A673 (cell line): ENCODE results near the gene CUBN. TPM values are rescaled to one million over a fixed set of nuclear protein-coding genes. Genes with fewer than 3 reads are reported as not detected.

Source experiments
- BruUV-seq: library from RNA; stranded (reverse); fragments of 400-500 nt; replicated peaks from 2 replicates; lab custom pipeline; 2021; lab: Mats Ljungman, UMichigan
- CTCF ChIA-PET: fragments of 300-600 bp; sonication (Branson Sonifier 250); formaldehyde crosslinking; loops from one replicate; lab custom pipeline; 2022; ENCODE audit warnings: antibody characterized with exemption; lab: Charles Lee
- POLR2A ChIA-PET: fragments of 300-600 bp; sonication (Branson Sonifier 250); formaldehyde crosslinking; loops from one replicate; lab custom pipeline; 2022; ENCODE audit warnings: antibody characterized with exemption; ENCODE audit not compliant: low non-redundant PET; lab: Charles Lee
- DNase-seq: peaks from one replicate; pipeline ENCODE4 v3.0.0-alpha.2; 2015; ENCODE audit warnings: low spot score
- H3K27ac ChIP-seq: fragments of 200-600 bp; sonication (generic); 2 replicates; pipeline ENCODE4 v1.5.1; 2016; ENCODE audit warnings: mixed run types, low read depth, mild to moderate bottlenecking, mixed read lengths, antibody characterized with exemption, low read length; ENCODE audit not compliant: poor library complexity, severe bottlenecking
- H3K27me3 ChIP-seq: fragments of 200-600 bp; sonication (generic); replicated peaks from 2 replicates; pipeline ENCODE4 v1.6.1; 2017; ENCODE audit warnings: mixed run types, low read depth, mild to moderate bottlenecking, mixed read lengths, antibody characterized with exemption, low read length; ENCODE audit not compliant: insufficient read depth, poor library complexity
- H3K36me3 ChIP-seq: fragments of 200-600 bp; sonication (generic); 2 replicates; pipeline ENCODE4 v1.6.1; 2016; ENCODE audit warnings: mixed run types, mild to moderate bottlenecking, mixed read lengths, antibody characterized with exemption, low read length; ENCODE audit not compliant: insufficient read depth, poor library complexity, severe bottlenecking
- H3K4me1 ChIP-seq: fragments of 200-600 bp; sonication (generic); 2 replicates; pipeline ENCODE4 v1.6.1; 2017; ENCODE audit warnings: mixed run types, mild to moderate bottlenecking, mixed read lengths, antibody characterized with exemption, low read length; ENCODE audit not compliant: insufficient read depth, poor library complexity, severe bottlenecking
- H3K4me3 ChIP-seq: fragments of 200-600 bp; sonication (generic); 2 replicates; pipeline ENCODE4 v1.5.1; 2016; ENCODE audit warnings: low read depth, mixed run types, mild to moderate bottlenecking, mixed read lengths, low read length; ENCODE audit not compliant: poor library complexity, severe bottlenecking
- H3K9me3 ChIP-seq: fragments of 200-600 bp; sonication (generic); 2 replicates; pipeline ENCODE4 v1.6.1; 2016; ENCODE audit warnings: mixed run types, low read depth, mild to moderate bottlenecking, mixed read lengths, antibody characterized with exemption, low read length; ENCODE audit not compliant: poor library complexity, severe bottlenecking
- EZH2 ChIP-seq: fragments of 200-600 bp; sonication (generic); IDR thresholded peaks from 2 replicates; pipeline ENCODE4 v1.6.1; 2017; ENCODE audit warnings: borderline replicate concordance, low read depth, mild to moderate bottlenecking, mixed read lengths, antibody characterized with exemption, low read length; ENCODE audit not compliant: poor library complexity, severe bottlenecking
- intact Hi-C: fragments of 100-400 bp; cut with micrococcal nuclease; formaldehyde crosslinking; loops from one replicate; pipeline ENCODE4 v1.10.0; 2022; ENCODE audit not compliant: unreplicated experiment
- total RNA-seq: library from RNA; stranded (reverse); gene quantifications from 2 replicates; pipeline ENCODE4 v1.2.3, GENCODE V29; 2021
- TF ChIP-seq, protein P1 (sequence below): fragments of 300-800, 200-600 bp; sonication (generic); conservative IDR thresholded peaks from 2 replicates; pipeline ENCODE4 v1.5.1; 2017; ENCODE audit warnings: low read depth, mild to moderate bottlenecking, antibody characterized with exemption, low read length, moderate library complexity, mixed read lengths

The CUBN gene
- total RNA-seq, 1 experiment from 2014 or later, result 3.4 TPM

GRCh38 chr10:16811292-16811691, 318.3 kb downstream of the CUBN start:
- DNase-seq, result no peak
- intact Hi-C loops, result no loop called here
- Histone ChIP-seq H3K36me3 (no peaks in the 10 kb centered on the region), H3K27ac (no peak overlapping the region), H3K4me3 (no peak overlapping the region), H3K27me3 (no peaks in the 10 kb centered on the region), H3K4me1 (peaks cover 8% of the 10 kb centered on the region), H3K9me3 (no peaks in the 10 kb centered on the region)
- POLR2A ChIA-PET, result no interaction called here
- no TSS peak for BruUV-seq
- TF ChIP-seq, protein P1, sequence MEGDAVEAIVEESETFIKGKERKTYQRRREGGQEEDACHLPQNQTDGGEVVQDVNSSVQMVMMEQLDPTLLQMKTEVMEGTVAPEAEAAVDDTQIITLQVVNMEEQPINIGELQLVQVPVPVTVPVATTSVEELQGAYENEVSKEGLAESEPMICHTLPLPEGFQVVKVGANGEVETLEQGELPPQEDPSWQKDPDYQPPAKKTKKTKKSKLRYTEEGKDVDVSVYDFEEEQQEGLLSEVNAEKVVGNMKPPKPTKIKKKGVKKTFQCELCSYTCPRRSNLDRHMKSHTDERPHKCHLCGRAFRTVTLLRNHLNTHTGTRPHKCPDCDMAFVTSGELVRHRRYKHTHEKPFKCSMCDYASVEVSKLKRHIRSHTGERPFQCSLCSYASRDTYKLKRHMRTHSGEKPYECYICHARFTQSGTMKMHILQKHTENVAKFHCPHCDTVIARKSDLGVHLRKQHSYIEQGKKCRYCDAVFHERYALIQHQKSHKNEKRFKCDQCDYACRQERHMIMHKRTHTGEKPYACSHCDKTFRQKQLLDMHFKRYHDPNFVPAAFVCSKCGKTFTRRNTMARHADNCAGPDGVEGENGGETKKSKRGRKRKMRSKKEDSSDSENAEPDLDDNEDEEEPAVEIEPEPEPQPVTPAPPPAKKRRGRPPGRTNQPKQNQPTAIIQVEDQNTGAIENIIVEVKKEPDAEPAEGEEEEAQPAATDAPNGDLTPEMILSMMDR, result no peak
- no peak for TF ChIP-seq EZH2
- CTCF ChIA-PET, result no interaction called here

GRCh38 chr10:16809074-16809718, 320.4 kb downstream of the CUBN start:
- Histone ChIP-seq H3K9me3 (no peaks in the 10 kb centered on the region), H3K4me3 (no peak overlapping the region), H3K4me1 (peaks cover 3% of the 10 kb centered on the region), H3K27ac (no peak overlapping the region), H3K36me3 (no peaks in the 10 kb centered on the region), H3K27me3 (no peaks in the 10 kb centered on the region)
- no TSS peak for BruUV-seq
- intact Hi-C loops, result loop anchor here (10.0 kb wide), 1 partner anchor 924 kb away; no protein-coding TSS in a partner anchor
- CTCF ChIA-PET, result interaction anchor here (1.0 to 1.1 kb wide), 3 partner anchors 8 to 257 kb away, joined by 3 read pairs; partner anchors contain the start of gene RSU1
- DNase-seq, result peak; percentile 62
- TF ChIP-seq EZH2, result no peak
- TF ChIP-seq, protein P1, result peak; percentile 69
- POLR2A ChIA-PET, result interaction anchor here (0.6 kb wide), 1 partner anchor 9 kb away, joined by 5 read pairs; no protein-coding TSS in a partner anchor

DNA sequence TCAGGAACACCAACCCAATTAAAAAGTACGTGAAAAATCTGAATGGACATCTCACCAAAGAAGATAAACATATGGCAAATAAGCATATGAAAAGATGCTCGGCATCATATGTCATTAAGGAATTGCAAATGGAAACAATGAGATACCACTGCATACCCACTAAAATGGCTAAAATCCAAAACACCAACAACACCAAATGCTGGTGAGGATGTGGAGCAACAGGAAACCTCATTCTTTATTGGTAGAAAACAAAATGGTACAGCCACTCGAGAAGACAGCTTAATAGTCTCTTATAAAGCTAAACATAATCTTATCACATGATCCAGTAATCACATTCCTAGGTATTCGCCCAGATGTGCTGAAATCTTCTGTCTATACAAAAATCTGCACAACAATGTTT, 325.5 kb downstream of the CUBN start:
- Histone ChIP-seq H3K4me1 (no peaks in the 10 kb centered on the region), H3K9me3 (no peaks in the 10 kb centered on the region), H3K4me3 (no peak overlapping the region), H3K27ac (no peak overlapping the region), H3K36me3 (no peaks in the 10 kb centered on the region), H3K27me3 (no peaks in the 10 kb centered on the region)
- intact Hi-C loops, result loop anchor here (10.0 kb wide), 1 partner anchor 919 kb away; no protein-coding TSS in a partner anchor
- DNase-seq, result no peak
- CTCF ChIA-PET, result no interaction called here
- POLR2A ChIA-PET, result no interaction called here
- TF ChIP-seq, protein P1, result no peak
- no peak for TF ChIP-seq EZH2
- BruUV-seq, result no TSS peak
